NCI-H1694 treated with DMSO at 0.1 percent for 48 hours (cell line): Measurements from ENCODE around the gene LRRK2.
"Not testable (repeated sequence)": the region's sequence is repeated elsewhere in the genome, so short reads cannot be mapped to it uniquely, and the experiment has no call there.

Experiments used
- DNase-seq: peaks from one replicate; lab custom pipeline; 2025; lab: John Stamatoyannopoulos, UW

Gene LRRK2

DNA sequence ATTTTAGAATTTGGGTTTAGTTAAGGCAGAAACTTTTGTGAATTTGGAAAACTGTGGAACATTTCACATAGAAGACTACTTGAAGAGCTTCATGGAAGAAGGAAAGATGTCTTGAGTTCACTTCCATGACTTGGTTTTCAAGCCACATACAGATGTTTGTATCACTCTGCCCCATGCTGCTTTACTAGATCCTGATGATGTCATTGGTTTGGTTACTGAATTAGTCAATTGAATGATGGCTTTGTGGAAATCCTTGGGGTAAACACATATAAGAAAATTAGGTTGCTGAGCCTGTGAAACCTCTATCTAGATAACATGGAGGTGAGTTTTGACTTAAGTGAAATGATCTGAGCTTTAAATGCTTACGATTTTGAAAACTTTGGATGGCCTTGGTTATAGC lies 90.6 kb downstream of the LRRK2 start:
- no peak for DNase-seq

DNA sequence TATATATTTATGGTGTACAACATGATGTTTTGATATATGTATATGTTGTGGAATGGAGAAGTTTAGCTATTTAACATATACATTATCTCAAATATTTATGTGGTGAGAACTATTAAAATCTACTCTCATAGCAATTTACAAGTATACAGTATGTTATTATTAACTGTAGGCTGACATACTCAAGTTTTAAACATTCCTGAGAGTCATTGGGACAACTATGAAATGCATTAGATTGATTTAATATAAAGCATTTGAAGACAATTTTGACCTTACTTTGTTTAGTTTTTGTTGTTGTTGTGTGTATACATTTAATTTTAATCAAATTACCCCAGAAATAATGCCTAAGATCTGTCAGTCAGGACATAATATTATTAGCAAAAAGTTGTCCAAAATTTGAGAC lies 99.5 kb downstream of the LRRK2 start:
- DNase-seq, result no peak

DNA sequence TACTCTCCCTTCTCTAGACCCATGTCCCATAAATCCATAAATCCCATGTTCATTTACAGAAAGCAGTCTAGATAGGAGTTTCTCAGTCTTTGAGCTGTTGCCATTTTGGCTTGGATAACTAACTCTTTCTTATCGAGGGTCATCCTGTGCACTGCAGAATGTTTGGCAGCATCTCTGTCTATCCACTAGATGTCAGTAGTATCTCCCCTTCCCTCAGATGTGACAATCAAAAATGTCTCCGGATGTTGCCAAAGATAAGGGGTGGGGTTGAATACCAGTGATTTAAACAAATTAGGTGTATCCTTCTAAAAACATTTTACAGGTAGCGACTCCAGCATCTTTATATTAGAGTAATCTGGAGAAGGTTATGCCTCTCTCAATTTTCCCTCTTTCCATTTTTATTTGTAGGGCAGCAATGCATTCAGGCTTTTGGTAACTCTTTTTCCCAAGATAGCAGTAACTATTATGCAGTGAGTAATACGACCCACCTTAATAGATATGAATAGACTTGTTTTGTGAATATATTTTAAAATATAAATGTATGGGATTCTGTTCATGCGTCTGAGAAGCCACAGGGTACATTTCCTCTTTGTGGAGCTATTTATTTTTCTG lies 100.7 kb downstream of the LRRK2 start:
- DNase-seq, result peak; percentile 55

DNA sequence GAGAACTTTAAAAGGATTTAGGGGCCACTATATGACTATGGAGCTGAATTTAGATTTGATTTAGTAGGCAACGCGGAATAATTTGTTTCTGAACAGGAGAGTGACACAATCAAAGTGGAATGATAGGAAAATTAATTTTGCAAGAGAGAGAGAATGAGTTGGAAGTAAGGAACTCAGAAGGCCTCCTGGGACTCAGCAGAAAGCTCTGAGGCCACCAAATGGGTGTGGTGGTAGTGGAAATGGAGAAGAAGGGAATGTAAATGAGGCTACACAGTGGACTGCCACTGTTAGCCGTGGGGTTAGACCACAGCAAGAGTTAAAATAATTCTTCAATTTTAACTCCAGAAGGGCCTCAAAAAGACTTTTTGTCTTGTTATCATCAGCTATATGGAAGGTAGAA lies 102.7 kb downstream of the LRRK2 start:
- no peak for DNase-seq

DNA sequence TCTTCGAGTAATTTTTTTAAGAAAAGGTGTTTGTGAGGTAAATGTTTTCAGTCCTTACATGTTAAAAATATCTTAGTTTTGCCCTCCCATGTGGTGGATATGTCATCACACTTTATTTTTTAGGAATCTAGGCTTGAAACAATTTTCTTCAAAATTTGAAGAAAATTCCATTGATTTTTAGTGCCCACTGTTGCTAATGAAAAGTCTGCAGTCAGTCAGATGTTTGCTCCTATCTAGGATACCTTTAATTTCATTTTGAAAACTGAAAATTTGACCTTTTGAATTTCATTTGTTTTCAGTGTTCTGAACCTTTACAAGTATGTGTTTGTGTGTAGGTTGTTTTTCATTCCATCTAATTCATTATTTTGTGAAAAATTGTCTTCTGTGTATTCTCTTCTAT lies 105.4 kb downstream of the LRRK2 start:
- DNase-seq, result no peak

DNA sequence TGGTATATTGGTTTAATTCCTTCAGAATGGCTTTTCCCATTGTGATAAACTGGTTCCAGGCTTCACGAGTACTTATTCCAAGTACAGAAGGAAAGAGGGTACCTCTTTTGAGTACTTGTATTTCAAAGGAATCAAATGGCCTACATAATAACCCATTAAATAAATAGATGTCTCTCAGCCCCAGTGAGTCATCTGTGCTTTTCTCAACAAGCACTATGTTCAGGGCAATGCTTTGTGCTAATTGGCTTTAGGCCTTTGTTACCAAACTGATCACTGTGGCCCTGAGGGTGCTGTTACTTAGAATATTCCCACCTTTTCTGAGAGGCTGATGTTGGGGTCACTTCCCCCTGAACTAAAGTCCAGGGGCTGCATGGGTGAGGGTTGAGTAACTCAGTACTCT lies 107.1 kb downstream of the LRRK2 start:
- no peak for DNase-seq

DNA sequence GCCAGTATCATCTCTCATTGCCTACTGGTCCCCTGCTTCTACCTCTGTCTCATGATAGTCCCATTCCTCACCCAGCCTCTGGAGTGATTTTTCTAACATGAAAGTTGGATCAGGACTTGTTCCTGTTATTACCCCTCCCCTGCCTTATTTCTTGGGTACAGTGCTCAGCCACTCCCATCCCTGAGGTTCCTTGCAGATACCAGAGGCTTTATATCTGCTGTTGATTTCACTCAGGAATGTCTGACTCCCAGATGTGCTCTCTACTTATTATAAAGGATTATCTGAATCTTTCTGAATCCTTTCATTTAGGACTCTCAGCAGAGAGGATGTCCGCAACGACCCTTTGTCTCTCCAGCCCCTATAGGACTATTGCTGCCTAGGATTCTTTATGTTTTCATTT lies 111.2 kb downstream of the LRRK2 start:
- no peak for DNase-seq

DNA sequence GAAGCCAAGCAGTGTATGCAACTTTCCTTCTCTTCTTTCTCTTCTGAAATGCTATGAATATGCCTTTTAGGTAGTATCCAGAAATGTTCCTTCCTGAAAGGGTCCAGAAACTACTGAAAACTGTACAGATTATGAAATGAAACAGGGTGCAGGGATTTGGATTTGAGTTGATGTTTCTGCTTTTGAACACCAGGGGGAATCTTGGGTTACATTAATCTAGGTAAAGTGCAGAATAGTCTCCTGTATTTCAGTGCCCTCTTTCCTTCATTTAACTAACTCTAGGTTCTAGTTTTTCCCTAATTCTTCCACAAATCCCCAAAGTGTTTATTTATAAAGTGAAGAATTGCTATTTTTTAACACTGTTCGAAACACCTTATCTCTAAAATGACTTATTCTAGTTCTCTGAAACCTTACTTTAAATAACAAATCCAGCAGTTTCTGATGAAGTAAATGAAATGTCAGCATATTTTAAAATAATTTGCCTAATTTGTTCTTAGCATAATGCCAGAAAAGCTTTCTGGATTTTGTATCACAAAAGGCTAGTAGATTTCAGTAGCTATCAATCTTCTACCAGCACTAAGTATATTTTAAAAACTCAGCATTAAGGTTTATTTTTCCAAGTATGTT lies 111.9 kb downstream of the LRRK2 start:
- DNase-seq, result peak; percentile 31

DNA sequence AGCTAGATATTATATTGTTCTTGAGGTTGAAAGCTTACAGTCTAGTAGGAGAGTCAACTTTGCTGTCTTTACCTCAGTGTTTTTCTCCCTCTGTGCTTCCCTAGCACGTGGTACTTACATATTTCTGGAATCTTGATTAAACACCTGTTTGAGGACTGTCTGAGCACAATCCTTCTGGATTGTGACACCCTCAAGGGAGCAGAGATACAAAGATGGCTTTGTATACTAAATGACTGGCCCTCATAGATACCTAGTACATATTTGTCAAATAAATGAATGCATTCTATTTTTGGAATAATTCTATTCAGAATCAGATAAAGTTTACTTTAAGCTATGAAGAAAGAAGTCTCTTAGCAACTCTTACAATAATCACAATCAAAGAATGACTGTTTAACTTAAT lies 113.3 kb downstream of the LRRK2 start:
- DNase-seq, result no peak

DNA sequence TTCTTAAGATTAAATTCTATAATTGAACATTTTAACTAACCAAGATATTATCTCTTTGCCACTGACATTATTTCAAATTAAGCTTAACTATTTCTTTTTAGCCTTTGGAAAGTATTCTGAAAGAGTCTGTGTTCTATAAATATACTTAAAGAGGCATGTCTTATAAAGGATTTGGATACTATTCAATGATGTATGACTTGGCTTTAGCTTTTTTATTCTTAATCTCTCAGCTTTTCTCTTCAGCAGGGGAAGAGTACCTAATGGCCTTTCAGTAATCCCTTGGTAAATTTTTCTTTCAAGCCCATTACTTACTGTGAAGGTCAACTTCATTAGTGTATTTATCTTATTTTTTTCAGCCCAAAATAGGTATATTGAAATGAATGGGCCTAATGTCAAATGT lies 113.8 kb downstream of the LRRK2 start:
- no peak for DNase-seq

DNA sequence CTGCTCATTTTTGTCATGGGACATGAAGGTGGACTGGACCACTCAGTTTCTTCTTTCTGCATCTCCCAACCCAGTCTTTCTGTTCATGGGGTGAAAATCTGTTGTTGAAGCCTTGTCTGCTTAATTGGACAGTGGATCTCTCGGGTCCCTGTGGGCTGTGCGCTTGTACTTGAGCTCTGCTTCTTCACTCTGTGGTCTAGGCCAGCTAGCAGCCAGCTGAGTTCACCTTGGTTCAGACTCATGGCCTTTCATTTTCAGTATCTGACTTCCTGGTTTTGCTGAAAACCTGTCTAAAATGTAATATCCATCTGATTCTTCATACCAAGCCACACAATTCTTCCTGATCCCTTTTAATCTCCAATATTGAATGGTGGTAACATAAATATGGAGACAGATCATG lies 117.2 kb downstream of the LRRK2 start:
- no peak for DNase-seq

DNA sequence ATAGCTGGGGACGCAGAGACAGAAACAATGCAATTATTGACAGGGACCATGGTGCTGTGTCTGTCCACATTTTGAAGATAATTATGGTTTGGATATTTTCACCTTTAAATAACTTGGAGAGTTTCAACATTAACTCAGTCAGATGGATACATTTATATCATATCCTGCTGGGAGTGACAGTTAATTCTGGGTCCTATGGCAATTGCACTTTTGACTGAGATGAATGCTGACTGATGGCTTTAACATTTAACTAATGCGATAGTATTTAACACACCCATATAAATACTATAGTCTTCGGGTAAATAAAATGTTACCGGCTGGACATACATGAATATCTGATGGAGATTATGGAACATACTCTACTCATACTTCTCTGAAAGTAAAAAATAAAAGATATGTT lies 118.3 kb downstream of the LRRK2 start:
- no peak for DNase-seq

DNA sequence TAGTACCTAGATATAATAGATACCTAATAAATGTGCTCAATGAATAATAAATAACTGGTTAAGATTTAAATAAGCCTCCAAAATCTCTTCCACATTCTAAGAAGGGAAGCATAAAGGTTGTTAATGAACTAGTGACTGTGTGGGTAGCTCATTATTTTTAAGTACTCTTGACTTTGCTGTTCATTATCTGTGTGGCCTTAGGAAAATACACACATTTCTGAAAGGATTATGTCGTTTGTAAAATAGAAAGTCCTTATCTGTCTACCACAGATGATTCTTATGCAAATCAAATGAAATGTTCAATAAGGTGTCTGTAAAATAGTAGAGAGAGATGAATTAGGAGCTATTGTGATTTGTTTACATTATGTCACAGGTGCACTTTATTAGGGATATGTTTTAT lies 119.5 kb downstream of the LRRK2 start:
- DNase-seq, result no peak

DNA sequence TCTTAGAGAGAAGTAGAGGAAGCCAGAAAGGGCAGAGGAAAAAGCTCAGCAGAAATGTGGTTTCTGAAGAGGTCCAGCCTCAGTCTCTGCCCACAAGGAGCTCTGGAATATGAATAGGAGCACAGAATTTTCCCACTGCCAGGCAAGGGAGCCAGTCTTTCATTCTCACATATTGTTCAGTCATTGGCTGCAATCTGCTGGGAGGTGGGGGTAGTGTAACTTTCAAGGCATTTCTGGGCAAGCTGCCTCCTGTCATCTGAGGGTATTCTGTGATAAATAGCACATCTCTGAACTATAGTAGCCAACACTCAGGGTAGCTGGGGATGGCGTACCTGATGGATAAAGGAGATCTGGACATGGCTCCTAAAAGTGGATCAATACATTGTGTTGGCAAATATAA lies 127.2 kb downstream of the LRRK2 start:
- no peak for DNase-seq

DNA sequence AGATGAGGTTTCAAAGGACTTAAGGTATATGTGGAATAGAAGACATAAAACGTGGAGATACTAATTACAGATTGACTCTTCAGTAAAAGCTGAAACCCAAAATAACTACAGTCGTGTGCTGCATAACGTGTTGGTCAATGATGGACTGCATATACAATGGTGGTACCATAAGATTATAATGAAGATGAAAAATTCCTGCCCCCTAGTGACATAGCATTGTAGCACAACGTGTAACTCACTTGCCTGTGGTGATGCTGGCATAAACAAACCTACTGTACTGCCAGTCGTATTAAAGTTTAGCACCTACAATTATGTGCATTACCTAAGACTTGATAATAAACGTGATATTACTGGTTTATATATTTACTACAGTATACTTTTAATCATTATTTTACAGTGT lies 150.3 kb downstream of the LRRK2 start:
- no peak for DNase-seq

DNA sequence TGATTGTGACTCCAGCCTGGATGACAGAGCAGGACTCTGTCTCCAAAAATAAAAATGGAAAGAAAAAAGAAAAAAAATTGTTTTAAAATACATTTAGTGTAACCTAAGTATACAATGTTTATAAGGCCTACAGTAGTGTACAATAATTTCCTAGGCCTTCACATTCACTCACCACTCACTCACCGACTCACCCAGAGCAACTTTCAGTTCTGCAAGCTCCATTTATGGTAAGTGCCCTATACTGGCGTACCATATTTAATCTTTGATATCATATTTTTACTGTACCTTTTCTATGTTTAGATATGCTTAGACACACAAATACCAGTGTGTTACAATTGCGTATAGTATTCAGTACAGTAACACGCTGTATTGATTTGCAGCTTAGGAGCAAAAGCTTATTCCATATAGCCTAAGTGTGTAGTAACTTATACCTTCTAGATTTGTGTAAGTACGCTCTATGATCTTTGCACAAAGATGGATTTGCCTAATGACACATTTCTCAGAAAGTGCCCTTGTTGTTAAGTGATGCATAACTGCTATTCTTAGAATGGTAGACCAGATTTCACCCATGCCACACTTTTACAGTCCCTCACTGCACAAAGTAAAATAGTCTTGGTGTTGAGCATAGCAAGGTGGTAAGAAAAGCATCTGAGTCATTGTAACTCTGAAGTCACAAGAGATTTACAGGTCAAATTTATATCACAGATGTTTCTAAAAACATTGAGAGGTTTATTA lies 151.9 kb downstream of the LRRK2 start:
- DNase-seq, result no peak

DNA sequence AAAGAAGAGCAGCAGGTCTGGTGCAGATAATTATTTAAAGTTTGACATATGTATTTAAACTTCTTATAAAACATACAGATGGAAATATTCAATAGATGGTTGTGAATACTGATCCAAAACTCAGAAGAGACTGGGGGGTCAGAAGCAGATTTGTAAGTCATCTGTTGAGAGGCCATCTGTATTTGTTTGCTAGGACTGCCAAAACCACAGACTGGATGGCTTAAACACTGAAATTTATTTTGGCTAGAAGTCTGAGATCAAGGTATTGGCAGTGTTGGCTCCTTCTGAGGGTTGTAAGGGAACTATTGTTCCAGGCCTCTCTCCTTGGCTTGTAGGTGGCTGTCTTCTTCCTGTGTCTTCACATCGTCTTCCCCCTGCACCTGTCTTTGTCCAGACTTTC lies 153.9 kb downstream of the LRRK2 start:
- peak; percentile 4 for DNase-seq

DNA sequence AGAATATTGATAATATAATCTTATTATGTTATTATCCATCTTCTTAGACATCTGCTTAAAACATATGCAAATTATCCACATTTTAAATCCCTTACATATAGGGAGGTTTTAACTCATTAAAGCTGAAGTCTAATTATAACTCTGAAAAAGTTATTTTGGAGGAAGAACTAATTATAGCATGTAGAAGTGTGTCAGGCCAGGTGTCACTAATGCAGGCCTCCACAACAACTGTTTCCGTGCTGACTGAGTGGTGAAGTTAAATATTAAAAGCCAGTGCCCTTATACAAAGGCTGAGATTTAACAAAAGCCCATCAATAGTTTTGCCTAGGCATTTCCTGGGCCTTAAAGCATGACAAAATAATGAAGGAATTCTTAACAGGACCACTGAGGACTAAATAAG lies 157.4 kb downstream of the LRRK2 start:
- no peak for DNase-seq

DNA sequence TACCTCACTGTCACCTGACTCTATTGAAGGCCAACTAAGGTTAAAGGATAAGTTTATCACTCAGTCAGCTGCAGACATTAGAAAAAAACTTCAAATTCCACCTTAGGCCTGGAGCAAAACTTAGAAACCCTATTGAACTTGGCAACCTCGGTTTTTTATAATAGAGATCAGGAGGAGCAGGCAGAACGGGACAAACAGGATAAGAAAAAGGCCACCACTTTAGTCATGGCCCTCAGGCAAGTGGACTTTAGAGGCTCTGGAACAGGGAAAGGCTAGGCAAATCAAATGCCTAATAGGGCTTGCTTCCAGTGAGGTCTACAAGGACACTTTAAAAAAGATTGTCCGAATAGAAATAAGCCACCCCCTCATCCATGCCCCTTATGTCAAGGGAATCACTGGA lies 162.5 kb downstream of the LRRK2 start:
- not testable (repeated sequence) for DNase-seq

DNA sequence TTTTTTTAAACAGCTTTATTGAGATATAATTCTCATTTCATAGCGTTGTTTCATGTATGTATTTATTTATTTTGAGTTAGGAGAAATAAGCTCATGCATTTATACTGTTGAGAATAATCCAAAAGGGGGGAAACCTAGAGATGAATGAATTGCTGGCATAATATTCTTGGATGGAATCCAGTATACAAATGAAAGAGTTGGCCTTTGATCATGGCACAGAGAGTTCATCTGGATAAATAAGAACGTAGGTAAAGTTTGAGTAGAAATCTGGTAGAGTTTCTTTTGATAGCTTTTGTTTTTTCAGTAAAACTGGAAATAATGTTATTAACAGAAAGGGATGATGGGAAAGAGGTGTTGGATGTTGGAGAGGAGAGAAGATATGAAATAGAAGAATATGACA lies 166.2 kb downstream of the LRRK2 start:
- DNase-seq, result no peak

DNA sequence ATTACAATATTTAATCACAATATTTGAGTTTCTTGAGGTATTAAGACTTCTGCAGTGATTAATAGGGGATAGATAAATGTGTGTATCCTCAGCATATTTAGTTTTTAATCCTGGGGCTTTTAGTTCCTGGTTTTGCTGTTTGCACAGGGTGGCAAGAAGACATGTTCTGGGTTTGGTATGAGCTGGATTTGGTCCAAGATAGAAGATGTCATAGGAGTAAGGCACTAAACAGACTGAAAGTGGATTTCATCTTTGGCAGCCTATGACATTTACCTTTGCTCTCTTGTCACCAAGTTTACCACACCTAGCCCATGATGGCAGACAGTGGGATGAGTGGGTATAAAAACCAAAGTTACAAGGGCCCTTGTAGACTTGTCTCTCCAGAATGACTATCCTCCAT lies 168.2 kb downstream of the LRRK2 start:
- no peak for DNase-seq

DNA sequence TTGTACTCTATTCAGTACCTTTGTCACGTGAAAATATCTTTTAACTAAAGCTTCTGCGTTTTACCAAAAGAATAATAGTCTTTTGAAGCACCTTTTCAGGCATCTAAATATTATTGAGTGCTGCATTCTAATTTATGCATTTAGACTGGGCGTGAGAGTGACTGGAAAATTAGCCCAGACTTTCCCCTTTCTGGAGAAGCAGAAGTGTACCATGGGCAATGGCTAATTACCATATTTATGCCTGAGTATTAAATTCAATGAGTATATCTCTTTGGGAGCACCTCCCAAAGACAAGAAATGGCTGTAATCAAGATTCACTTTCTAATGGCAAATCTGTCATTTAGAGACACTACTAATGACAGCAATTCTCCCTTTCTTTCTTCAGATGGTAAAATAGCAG lies 174.9 kb downstream of the LRRK2 start:
- DNase-seq, result no peak

DNA sequence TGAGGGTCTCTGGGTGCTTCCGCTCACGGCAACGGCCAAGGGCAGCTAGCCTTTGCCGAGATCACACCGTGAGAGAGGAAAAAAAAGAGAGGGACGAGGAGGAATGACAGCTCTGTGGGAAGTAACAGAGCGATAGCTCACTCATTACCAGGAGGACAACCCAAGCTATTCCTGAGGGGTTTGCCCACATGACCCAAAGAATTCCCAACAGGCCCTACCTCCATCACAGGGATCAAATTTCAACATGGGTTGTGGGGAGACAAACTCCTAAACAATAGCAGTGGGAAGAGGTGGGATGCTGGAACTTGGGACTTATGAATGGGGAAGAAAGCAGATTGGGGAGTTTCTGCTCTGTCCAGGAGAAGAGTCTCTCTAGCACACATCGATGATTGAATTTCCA lies 180.6 kb downstream of the LRRK2 start:
- DNase-seq, result no peak
